ENCODE measurements around the gene TTC39B.
"Not testable (repeated sequence)": the region's sequence is repeated elsewhere in the genome, so short reads cannot be mapped to it uniquely, and the experiment has no call there.

Gene TTC39B

GRCh38 chr9:15328946-15329345 is 21.9 kb upstream of the TTC39B start:
- Histone ChIP-seq H3K4me3 (ENCODE audit: low read depth in 1 of 2, low read length in 2 of 2) (no peak overlapping the region), H3K4me1 (ENCODE audit: control insufficient read depth in 1 of 2, insufficient read depth in 2 of 2, low read length in 2 of 2) (no peaks in the 10 kb centered on the region), H3K27ac (ENCODE audit: low read length) (no peak overlapping the region), H3K36me3 (ENCODE audit: control insufficient read depth in 1 of 2, insufficient read depth in 2 of 2, low read length in 2 of 2) (no peaks in the 10 kb centered on the region), H3K27me3 (ENCODE audit: low read depth, low read length) (no peaks in the 10 kb centered on the region), H3K9me3 (ENCODE audit: control insufficient read depth in 1 of 2, low read length in 2 of 2) (peaks cover 0 to 3% of the 10 kb centered on the region in 2 donors)

GRCh38 chr9:15322695-15323094 is 15.7 kb upstream of the TTC39B start:
- not testable (repeated sequence) for H3K4me1 ChIP-seq (ENCODE audit: control insufficient read depth in 1 of 2, insufficient read depth in 2 of 2, low read length in 2 of 2); H3K4me3 ChIP-seq (ENCODE audit: low read depth in 1 of 2, low read length in 2 of 2); H3K27me3 ChIP-seq (ENCODE audit: low read depth, low read length); H3K9me3 ChIP-seq (ENCODE audit: control insufficient read depth in 1 of 2, low read length in 2 of 2); H3K36me3 ChIP-seq (ENCODE audit: control insufficient read depth in 1 of 2, insufficient read depth in 2 of 2, low read length in 2 of 2); H3K27ac ChIP-seq (ENCODE audit: low read length)

- H3K4me3 ChIP-seq (ENCODE audit: low read depth in 1 of 2, low read length in 2 of 2); H3K27me3 ChIP-seq (ENCODE audit: low read depth, low read length); H3K4me1 ChIP-seq (ENCODE audit: control insufficient read depth in 1 of 2, insufficient read depth in 2 of 2, low read length in 2 of 2); H3K27ac ChIP-seq (ENCODE audit: low read length); H3K36me3 ChIP-seq (ENCODE audit: control insufficient read depth in 1 of 2, insufficient read depth in 2 of 2, low read length in 2 of 2); H3K9me3 ChIP-seq (ENCODE audit: control insufficient read depth in 1 of 2, low read length in 2 of 2): not testable (repeated sequence)
Observed at GRCh38 chr9:15319661-15320060, 12.6 kb upstream of the TTC39B start.

- Histone ChIP-seq H3K4me1 (ENCODE audit: control insufficient read depth in 1 of 2, insufficient read depth in 2 of 2, low read length in 2 of 2) (no peaks in the 10 kb centered on the region), H3K27ac (ENCODE audit: low read length) (no peak overlapping the region), H3K36me3 (ENCODE audit: control insufficient read depth in 1 of 2, insufficient read depth in 2 of 2, low read length in 2 of 2) (no peaks in the 10 kb centered on the region), H3K4me3 (ENCODE audit: low read depth in 1 of 2, low read length in 2 of 2) (no peak overlapping the region), H3K27me3 (ENCODE audit: low read depth, low read length) (no peaks in the 10 kb centered on the region), H3K9me3 (ENCODE audit: control insufficient read depth in 1 of 2, low read length in 2 of 2) (no peaks in the 10 kb centered on the region)
Observed at GRCh38 chr9:15317836-15318235, 10.8 kb upstream of the TTC39B start.

GRCh38 chr9:15311607-15312006 is 4.6 kb upstream of the TTC39B start:
- H3K4me1 ChIP-seq (ENCODE audit: control insufficient read depth in 1 of 2, insufficient read depth in 2 of 2, low read length in 2 of 2) = peaks cover 0 to 4% of the 10 kb centered on the region in 2 donors
- H3K4me3 ChIP-seq (ENCODE audit: low read depth in 1 of 2, low read length in 2 of 2) = no peak overlapping the region
- H3K36me3 ChIP-seq (ENCODE audit: control insufficient read depth in 1 of 2, insufficient read depth in 2 of 2, low read length in 2 of 2) = no peaks in the 10 kb centered on the region

GRCh38 chr9:15310107-15310850 is 3.3 kb upstream of the TTC39B start:
- no peaks in the 10 kb centered on the region for H3K36me3 ChIP-seq (ENCODE audit: control insufficient read depth in 1 of 2, insufficient read depth in 2 of 2, low read length in 2 of 2)
- H3K27me3 ChIP-seq (ENCODE audit: low read depth, low read length) = no peaks in the 10 kb centered on the region
- H3K4me3 ChIP-seq (ENCODE audit: low read depth in 1 of 2, low read length in 2 of 2) = no peak overlapping the region
- no peaks in the 10 kb centered on the region for H3K9me3 ChIP-seq (ENCODE audit: control insufficient read depth in 1 of 2, low read length in 2 of 2)
- peaks cover 0 to 4% of the 10 kb centered on the region in 2 donors for H3K4me1 ChIP-seq (ENCODE audit: control insufficient read depth in 1 of 2, insufficient read depth in 2 of 2, low read length in 2 of 2)
- no peak overlapping the region for H3K27ac ChIP-seq (ENCODE audit: low read length)

More at GRCh38 chr9:15311607-15312006, 4.6 kb upstream of the TTC39B start:
- Histone ChIP-seq H3K27me3 (ENCODE audit: low read depth, low read length) (no peaks in the 10 kb centered on the region), H3K9me3 (ENCODE audit: control insufficient read depth in 1 of 2, low read length in 2 of 2) (no peaks in the 10 kb centered on the region), H3K27ac (ENCODE audit: low read length) (no peak overlapping the region)

GRCh38 chr9:15308511-15308910 is 1.5 kb upstream of the TTC39B start:
- no peaks in the 10 kb centered on the region for H3K36me3 ChIP-seq (ENCODE audit: control insufficient read depth in 1 of 2, insufficient read depth in 2 of 2, low read length in 2 of 2)
- H3K4me1 ChIP-seq (ENCODE audit: control insufficient read depth in 1 of 2, insufficient read depth in 2 of 2, low read length in 2 of 2) = peaks cover 0 to 4% of the 10 kb centered on the region in 2 donors
- no peak overlapping the region for H3K4me3 ChIP-seq (ENCODE audit: low read depth in 1 of 2, low read length in 2 of 2)
- no peaks in the 10 kb centered on the region for H3K27me3 ChIP-seq (ENCODE audit: low read depth, low read length)
- H3K27ac ChIP-seq (ENCODE audit: low read length) = no peak overlapping the region
- H3K9me3 ChIP-seq (ENCODE audit: control insufficient read depth in 1 of 2, low read length in 2 of 2) = no peaks in the 10 kb centered on the region

- peak overlapping the region; percentile 79 for H3K27ac ChIP-seq (ENCODE audit: low read length)
- peak overlapping the region; percentile 71 to 89 for H3K4me3 ChIP-seq (ENCODE audit: low read depth in 1 of 2, low read length in 2 of 2)
- H3K4me1 ChIP-seq (ENCODE audit: control insufficient read depth in 1 of 2, insufficient read depth in 2 of 2, low read length in 2 of 2) = peaks cover 0 to 4% of the 10 kb centered on the region in 2 donors
- no peaks in the 10 kb centered on the region for H3K27me3 ChIP-seq (ENCODE audit: low read depth, low read length)
- no peaks in the 10 kb centered on the region for H3K9me3 ChIP-seq (ENCODE audit: control insufficient read depth in 1 of 2, low read length in 2 of 2)
- no peaks in the 10 kb centered on the region for H3K36me3 ChIP-seq (ENCODE audit: control insufficient read depth in 1 of 2, insufficient read depth in 2 of 2, low read length in 2 of 2)
Observed at GRCh38 chr9:15307523-15307841, 466 bp upstream of the TTC39B start.

- Histone ChIP-seq H3K4me1 (ENCODE audit: control insufficient read depth in 1 of 2, insufficient read depth in 2 of 2, low read length in 2 of 2) (peaks cover 0 to 4% of the 10 kb centered on the region in 2 donors), H3K27me3 (ENCODE audit: low read depth, low read length) (no peaks in the 10 kb centered on the region), H3K4me3 (ENCODE audit: low read depth in 1 of 2, low read length in 2 of 2) (peak overlapping the region; percentile 71 to 89), H3K9me3 (ENCODE audit: control insufficient read depth in 1 of 2, low read length in 2 of 2) (no peaks in the 10 kb centered on the region), H3K36me3 (ENCODE audit: control insufficient read depth in 1 of 2, insufficient read depth in 2 of 2, low read length in 2 of 2) (no peaks in the 10 kb centered on the region), H3K27ac (ENCODE audit: low read length) (peak overlapping the region; percentile 79)
Observed at GRCh38 chr9:15306068-15306756, 804 bp downstream of the TTC39B start.

GRCh38 chr9:15305470-15305869 is 1.5 kb downstream of the TTC39B start:
- Histone ChIP-seq H3K27ac (ENCODE audit: low read length) (peak overlapping the region; percentile 79), H3K4me1 (ENCODE audit: control insufficient read depth in 1 of 2, insufficient read depth in 2 of 2, low read length in 2 of 2) (peaks cover 0 to 4% of the 10 kb centered on the region in 2 donors), H3K27me3 (ENCODE audit: low read depth, low read length) (no peaks in the 10 kb centered on the region), H3K36me3 (ENCODE audit: control insufficient read depth in 1 of 2, insufficient read depth in 2 of 2, low read length in 2 of 2) (no peaks in the 10 kb centered on the region), H3K9me3 (ENCODE audit: control insufficient read depth in 1 of 2, low read length in 2 of 2) (no peaks in the 10 kb centered on the region), H3K4me3 (ENCODE audit: low read depth in 1 of 2, low read length in 2 of 2) (peak overlapping the region; percentile 71 to 89)

- no peaks in the 10 kb centered on the region for H3K9me3 ChIP-seq (ENCODE audit: control insufficient read depth in 1 of 2, low read length in 2 of 2)
- no peaks in the 10 kb centered on the region for H3K36me3 ChIP-seq (ENCODE audit: control insufficient read depth in 1 of 2, insufficient read depth in 2 of 2, low read length in 2 of 2)
- peaks cover 0 to 4% of the 10 kb centered on the region in 2 donors for H3K4me1 ChIP-seq (ENCODE audit: control insufficient read depth in 1 of 2, insufficient read depth in 2 of 2, low read length in 2 of 2)
- no peaks in the 10 kb centered on the region for H3K27me3 ChIP-seq (ENCODE audit: low read depth, low read length)
- H3K27ac ChIP-seq (ENCODE audit: low read length) = no peak overlapping the region
- H3K4me3 ChIP-seq (ENCODE audit: low read depth in 1 of 2, low read length in 2 of 2) = no peak overlapping the region
Observed at GRCh38 chr9:15304632-15305031, 2.4 kb downstream of the TTC39B start.

Data from muscle layer of duodenum (tissue), 2 donors.